ENCODE measurements around the gene PDCL3. TPM values are rescaled to one million over a fixed set of nuclear protein-coding genes. Genes with fewer than 3 reads are reported as not detected.

PDCL3 gene
- total RNA-seq, 1 experiment from 2014 or later, result 22.7 TPM

DNA sequence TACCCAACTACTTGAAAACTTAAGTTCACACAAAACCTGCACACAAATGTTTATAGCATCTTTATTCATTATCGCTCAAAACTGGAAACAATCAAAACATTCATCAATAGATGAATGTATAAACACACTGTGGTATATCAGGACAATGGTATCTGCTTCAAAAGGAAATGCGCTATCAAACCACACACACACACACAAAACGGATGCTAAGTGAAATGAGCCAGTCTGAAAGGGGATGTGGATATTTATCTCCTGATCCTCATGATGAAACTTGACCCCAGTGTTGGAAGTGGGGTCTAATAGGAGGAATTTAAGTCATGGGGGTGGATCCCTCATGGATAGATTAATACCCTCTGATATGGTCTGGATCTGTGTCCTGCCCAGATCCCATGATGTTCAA is 22.0 kb downstream of the PDCL3 start:
- intact Hi-C loops (cut with micrococcal nuclease; ENCODE audit: unreplicated experiment), result no loop called here
- Histone ChIP-seq H3K9me3 (ENCODE audit: insufficient read depth, low read depth) (no peaks in the 10 kb centered on the region), H3F3A (ENCODE audit: insufficient read depth, low read depth) (no peaks in the 10 kb centered on the region; the same call in 1 of the 2 replicates), H3K79me2 (ENCODE audit: low read depth) (no peaks in the 10 kb centered on the region), H3K4me2 (no peak overlapping the region), H3K4me1 (replicated peaks; ENCODE audit: insufficient read depth) (peaks cover 8% of the 10 kb centered on the region; the same call in 1 of the 2 replicates), H3K36me3 (ENCODE audit: low read depth) (no peaks in the 10 kb centered on the region), H3K27me3 (ENCODE audit: insufficient read depth, low read depth) (no peaks in the 10 kb centered on the region), H3K4me3 (no peak overlapping the region), H3K27ac (no peak overlapping the region), H3K9me2 (ENCODE audit: insufficient read depth) (no peaks in the 10 kb centered on the region), H4K20me1 (ENCODE audit: insufficient read depth) (0 out of 2 replicates have a peak, but pooled peaks cover 6% of the 10 kb centered on the region), H2AFZ (no peak overlapping the region)
- TF ChIP-seq, protein P1, sequence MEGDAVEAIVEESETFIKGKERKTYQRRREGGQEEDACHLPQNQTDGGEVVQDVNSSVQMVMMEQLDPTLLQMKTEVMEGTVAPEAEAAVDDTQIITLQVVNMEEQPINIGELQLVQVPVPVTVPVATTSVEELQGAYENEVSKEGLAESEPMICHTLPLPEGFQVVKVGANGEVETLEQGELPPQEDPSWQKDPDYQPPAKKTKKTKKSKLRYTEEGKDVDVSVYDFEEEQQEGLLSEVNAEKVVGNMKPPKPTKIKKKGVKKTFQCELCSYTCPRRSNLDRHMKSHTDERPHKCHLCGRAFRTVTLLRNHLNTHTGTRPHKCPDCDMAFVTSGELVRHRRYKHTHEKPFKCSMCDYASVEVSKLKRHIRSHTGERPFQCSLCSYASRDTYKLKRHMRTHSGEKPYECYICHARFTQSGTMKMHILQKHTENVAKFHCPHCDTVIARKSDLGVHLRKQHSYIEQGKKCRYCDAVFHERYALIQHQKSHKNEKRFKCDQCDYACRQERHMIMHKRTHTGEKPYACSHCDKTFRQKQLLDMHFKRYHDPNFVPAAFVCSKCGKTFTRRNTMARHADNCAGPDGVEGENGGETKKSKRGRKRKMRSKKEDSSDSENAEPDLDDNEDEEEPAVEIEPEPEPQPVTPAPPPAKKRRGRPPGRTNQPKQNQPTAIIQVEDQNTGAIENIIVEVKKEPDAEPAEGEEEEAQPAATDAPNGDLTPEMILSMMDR (conservative IDR thresholded peaks at IDR 0.05), result no peak
- no peak for TF ChIP-seq EZH2 (IDR thresholded peaks at IDR 0.05; ENCODE audit: low read depth)
- CTCF ChIA-PET, result no interaction called here
- POLR2A ChIA-PET (ENCODE audit: unreplicated experiment), result no interaction called here
- BruUV-seq (replicated peaks), result no TSS peak
- no peak for DNase-seq

GRCh38 chr2:100588071-100588786 is 25.4 kb downstream of the PDCL3 start:
- no peak overlapping the region for H2AFZ ChIP-seq
- BruUV-seq (replicated peaks), result no TSS peak

DNA sequence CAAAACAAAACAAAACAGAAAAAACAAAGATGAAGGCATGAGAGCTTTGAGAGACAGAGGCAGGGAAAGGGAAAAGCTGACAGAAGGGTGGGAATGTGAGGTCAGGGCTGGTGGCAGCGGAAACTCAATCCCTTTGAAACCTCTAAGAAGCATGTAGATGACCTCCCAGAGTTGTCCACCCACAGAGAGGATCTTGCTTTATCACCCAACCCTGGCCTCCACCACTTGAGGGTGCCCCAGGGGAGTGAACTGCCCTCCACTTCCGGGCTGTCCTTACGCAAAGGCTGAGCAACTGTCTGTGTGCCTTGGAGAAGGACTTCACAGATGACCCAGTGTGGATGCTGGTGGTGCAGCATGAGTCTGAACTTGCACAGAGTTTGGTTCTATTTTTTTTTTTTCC is 26.7 kb downstream of the PDCL3 start:
- CTCF ChIA-PET, result interaction anchor here (0.5 to 0.6 kb wide), 2 partner anchors 16 to 590 kb away, joined by 3 to 5 read pairs; no protein-coding TSS in a partner anchor
- Histone ChIP-seq H3K36me3 (ENCODE audit: low read depth) (no peaks in the 10 kb centered on the region), H3K79me2 (ENCODE audit: low read depth) (no peaks in the 10 kb centered on the region), H3K27me3 (ENCODE audit: insufficient read depth, low read depth) (no peaks in the 10 kb centered on the region), H3K9me3 (ENCODE audit: insufficient read depth, low read depth) (no peaks in the 10 kb centered on the region), H3K27ac (no peak overlapping the region), H3K4me1 (replicated peaks; ENCODE audit: insufficient read depth) (peaks cover 8% of the 10 kb centered on the region; the same call in 1 of the 2 replicates), H4K20me1 (ENCODE audit: insufficient read depth) (0 out of 2 replicates have a peak, but pooled peaks cover 1% of the 10 kb centered on the region), H3K9me2 (ENCODE audit: insufficient read depth) (no peaks in the 10 kb centered on the region), H2AFZ (no peak overlapping the region), H3K4me2 (no peak overlapping the region), H3F3A (ENCODE audit: insufficient read depth, low read depth) (no peaks in the 10 kb centered on the region; the same call in 1 of the 2 replicates), H3K4me3 (no peak overlapping the region)
- POLR2A ChIA-PET (ENCODE audit: unreplicated experiment), result interaction anchor here (0.7 kb wide), 1 partner anchor 27 kb away, joined by 4 read pairs; the partner anchor contains the start of gene PDCL3
- no peak for TF ChIP-seq EZH2 (IDR thresholded peaks at IDR 0.05; ENCODE audit: low read depth)
- TF ChIP-seq, protein P1 (conservative IDR thresholded peaks at IDR 0.05), result no peak
- DNase-seq, result no peak
- no TSS peak for BruUV-seq (replicated peaks)
- intact Hi-C loops (cut with micrococcal nuclease; ENCODE audit: unreplicated experiment), result no loop called here

More at GRCh38 chr2:100588071-100588786, 25.4 kb downstream of the PDCL3 start:
- Histone ChIP-seq H4K20me1 (ENCODE audit: insufficient read depth) (0 out of 2 replicates have a peak, but pooled peaks cover 6% of the 10 kb centered on the region), H3K9me3 (ENCODE audit: insufficient read depth, low read depth) (no peaks in the 10 kb centered on the region), H3K36me3 (ENCODE audit: low read depth) (no peaks in the 10 kb centered on the region), H3K79me2 (ENCODE audit: low read depth) (no peaks in the 10 kb centered on the region), H3K27me3 (ENCODE audit: insufficient read depth, low read depth) (no peaks in the 10 kb centered on the region), H3F3A (ENCODE audit: insufficient read depth, low read depth) (no peaks in the 10 kb centered on the region; the same call in 1 of the 2 replicates), H3K4me2 (no peak overlapping the region), H3K9me2 (ENCODE audit: insufficient read depth) (no peaks in the 10 kb centered on the region), H3K4me1 (replicated peaks; ENCODE audit: insufficient read depth) (peaks cover 8% of the 10 kb centered on the region; the same call in 1 of the 2 replicates), H3K27ac (no peak overlapping the region), H3K4me3 (no peak overlapping the region)
- intact Hi-C loops (cut with micrococcal nuclease; ENCODE audit: unreplicated experiment), result no loop called here
- TF ChIP-seq, protein P1 (conservative IDR thresholded peaks at IDR 0.05), result no peak
- TF ChIP-seq EZH2 (IDR thresholded peaks at IDR 0.05; ENCODE audit: low read depth), result no peak
- DNase-seq, result peak in 1 of 2 experiments; percentile 50
- POLR2A ChIA-PET (ENCODE audit: unreplicated experiment), result no interaction called here
- CTCF ChIA-PET, result interaction anchor here (0.6 kb wide), 2 partner anchors 399 to 424 kb away, joined by 3 read pairs; no protein-coding TSS in a partner anchor
